Measurements from ENCODE around the gene PLEKHG3.

GRCh38 chr14:64692986-64693809 is 11.0 kb upstream of the PLEKHG3 start:
- TF ChIP-seq SMAD3 (CRISPR knock-in tag; IDR thresholded peaks at IDR 0.05; ENCODE audit: borderline replicate concordance) (no peak), CTCF (IDR thresholded peaks at IDR 0.05) (no peak), TP53 (CRISPR knock-in tag; IDR thresholded peaks at IDR 0.05) (no peak), ATF1 (CRISPR knock-in tag; IDR thresholded peaks at IDR 0.05) (no peak), ZNF416 (CRISPR knock-in tag; IDR thresholded peaks at IDR 0.05) (no peak), FOXK1 (CRISPR knock-in tag; IDR thresholded peaks at IDR 0.05) (no peak), FOXP4 (CRISPR knock-in tag; IDR thresholded peaks at IDR 0.05) (no peak), USF1 (CRISPR knock-in tag; IDR thresholded peaks at IDR 0.05) (no peak), NFYB (CRISPR knock-in tag; conservative IDR thresholded peaks at IDR 0.05; ENCODE audit: low read depth) (no peak), CREM (CRISPR knock-in tag; IDR thresholded peaks at IDR 0.05) (no peak), OVOL2 (CRISPR knock-in tag; IDR thresholded peaks at IDR 0.05; ENCODE audit: borderline replicate concordance) (no peak)

All from WTC11 (cell line).